CD4-positive, alpha-beta T cell treated with Interleukin-17A for 1 hour (primary cell): ENCODE results near the gene ZBTB42.

Experiments used
- DNase-seq: peaks from one replicate; pipeline ENCODE4 v3.0.0-alpha.2; 2020

The ZBTB42 gene

GRCh38 chr14:104795781-104796686, 4.9 kb upstream of the ZBTB42 start:
- peak; percentile 69 for DNase-seq

- no peak for DNase-seq
Observed at GRCh38 chr14:104796687-104797081, 4.2 kb upstream of the ZBTB42 start.

GRCh38 chr14:104797115-104798044, 3.5 kb upstream of the ZBTB42 start:
- no peak for DNase-seq

GRCh38 chr14:104798300-104799243, 2.3 kb upstream of the ZBTB42 start:
- no peak for DNase-seq

GRCh38 chr14:104799244-104800014, 1.5 kb upstream of the ZBTB42 start:
- DNase-seq = peak; percentile 20

- DNase-seq = peak; percentile 87
Observed at GRCh38 chr14:104800015-104800770, 708 bp upstream of the ZBTB42 start.

GRCh38 chr14:104801520-104802393, 856 bp downstream of the ZBTB42 start:
- DNase-seq = no peak

- no peak for DNase-seq
Observed at GRCh38 chr14:104802394-104803184, 1.7 kb downstream of the ZBTB42 start.

GRCh38 chr14:104803280-104803911, 2.5 kb downstream of the ZBTB42 start:
- no peak for DNase-seq

- no peak for DNase-seq
Observed at GRCh38 chr14:104803912-104804410, 3.1 kb downstream of the ZBTB42 start.

GRCh38 chr14:104804481-104805325, 3.8 kb downstream of the ZBTB42 start:
- DNase-seq = no peak

GRCh38 chr14:104805326-104805678, 4.4 kb downstream of the ZBTB42 start:
- no peak for DNase-seq

GRCh38 chr14:104805941-104806624, 5.2 kb downstream of the ZBTB42 start:
- no peak for DNase-seq

- no peak for DNase-seq
Observed at GRCh38 chr14:104806625-104807465, 5.9 kb downstream of the ZBTB42 start.

GRCh38 chr14:104808456-104808855, 7.6 kb downstream of the ZBTB42 start:
- no peak for DNase-seq

GRCh38 chr14:104810316-104810715, 9.4 kb downstream of the ZBTB42 start:
- no peak for DNase-seq
